NCI-H510A (cell line): ENCODE measurements around the gene GDPD5.
"Not testable (repeated sequence)": the region's sequence is repeated elsewhere in the genome, so short reads cannot be mapped to it uniquely, and the experiment has no call there.

Experiments
- DNase-seq: peaks from one replicate; lab custom pipeline; 2025; lab: John Stamatoyannopoulos, UW

The GDPD5 gene

DNA sequence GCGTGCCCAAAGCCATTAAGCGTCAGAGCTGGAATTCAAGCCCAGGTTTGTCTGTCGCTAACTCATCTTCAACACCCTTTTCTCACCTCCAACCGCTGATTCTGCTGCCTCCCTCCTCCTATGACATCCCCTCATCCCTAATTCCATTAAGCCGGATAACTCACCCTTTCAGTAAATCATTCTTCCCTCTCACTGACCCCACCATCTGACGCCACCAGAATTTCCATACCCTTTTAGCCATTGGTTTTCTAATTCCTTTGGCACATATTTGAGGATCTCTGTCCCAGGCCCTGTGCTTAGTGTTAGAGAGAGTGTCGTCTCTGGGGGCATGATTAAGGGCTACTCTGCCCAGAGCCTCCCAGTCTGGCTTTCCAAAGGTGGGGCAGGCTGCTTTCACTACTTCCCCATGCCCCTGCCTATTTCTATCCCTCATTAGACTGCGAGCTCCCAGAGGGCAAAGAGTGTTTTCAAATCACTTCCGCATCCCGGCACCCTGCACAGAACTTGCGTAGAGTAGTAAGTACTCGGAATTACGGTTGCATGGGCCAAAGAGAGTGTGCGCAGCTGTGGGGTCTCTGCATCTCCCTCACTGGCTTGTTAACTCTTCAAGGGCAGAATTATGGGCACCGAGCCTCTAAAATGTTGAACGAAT is 96.6 kb downstream of the GDPD5 start:
- DNase-seq = no peak

DNA sequence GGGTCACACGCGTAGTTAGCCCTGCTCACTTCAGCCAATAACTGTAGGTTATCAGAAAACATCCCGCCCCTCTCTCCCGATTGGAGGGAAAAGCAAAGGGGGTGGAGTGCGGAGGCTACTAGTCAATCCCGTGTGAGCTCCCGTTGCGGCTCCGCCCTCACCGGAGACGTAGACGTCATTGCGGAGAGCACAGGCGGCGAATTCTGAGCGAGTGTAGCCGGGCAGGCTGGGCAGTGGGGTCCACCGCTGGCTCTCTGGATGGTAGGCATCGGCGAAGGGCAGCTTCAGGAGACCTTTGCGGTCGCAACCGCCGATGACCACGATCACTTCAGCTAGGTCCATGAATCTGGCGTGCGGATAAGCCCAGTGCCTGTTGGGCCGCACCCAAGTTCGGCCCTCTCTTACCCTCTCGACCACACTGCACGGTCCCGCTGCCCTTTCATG is 97.4 kb downstream of the GDPD5 start:
- no peak for DNase-seq

DNA sequence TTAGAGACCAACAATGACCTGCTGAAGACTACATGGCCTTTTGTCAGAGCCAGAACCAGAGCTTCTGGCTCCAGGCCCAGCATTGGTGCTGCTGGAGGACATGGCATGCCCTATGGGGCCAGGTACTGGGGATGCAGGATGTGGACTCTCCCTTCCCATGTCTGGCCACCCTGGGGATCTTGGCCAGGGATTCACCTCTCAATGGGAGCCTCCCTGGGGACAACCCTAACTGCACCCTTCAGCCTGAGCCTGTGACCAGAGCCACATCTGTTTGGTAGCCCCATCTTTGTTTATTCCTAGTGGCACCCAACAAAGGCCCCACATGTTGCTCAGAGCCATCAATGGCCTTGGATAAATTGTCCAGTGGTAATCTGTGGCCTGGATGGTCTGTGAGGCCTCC is 98.6 kb downstream of the GDPD5 start:
- DNase-seq = no peak

DNA sequence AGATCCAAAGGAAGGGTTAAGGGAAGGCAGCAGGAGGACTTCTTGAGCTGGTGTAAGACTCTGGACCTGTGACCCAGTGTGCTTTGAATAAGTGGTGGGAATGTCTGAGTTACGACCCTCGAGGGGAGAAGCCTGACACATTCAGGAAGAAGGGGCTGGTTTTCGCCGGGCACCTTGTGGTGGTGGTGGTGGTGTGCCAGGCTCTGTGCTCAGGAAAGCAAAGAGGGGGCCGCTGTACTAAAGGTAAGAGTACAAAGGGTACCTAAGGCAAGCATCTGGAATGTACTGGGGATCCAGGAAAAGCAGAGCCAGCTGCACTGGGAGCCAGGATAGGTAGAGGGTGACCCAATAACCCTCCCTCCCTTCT is 99.0 kb downstream of the GDPD5 start:
- no peak for DNase-seq

DNA sequence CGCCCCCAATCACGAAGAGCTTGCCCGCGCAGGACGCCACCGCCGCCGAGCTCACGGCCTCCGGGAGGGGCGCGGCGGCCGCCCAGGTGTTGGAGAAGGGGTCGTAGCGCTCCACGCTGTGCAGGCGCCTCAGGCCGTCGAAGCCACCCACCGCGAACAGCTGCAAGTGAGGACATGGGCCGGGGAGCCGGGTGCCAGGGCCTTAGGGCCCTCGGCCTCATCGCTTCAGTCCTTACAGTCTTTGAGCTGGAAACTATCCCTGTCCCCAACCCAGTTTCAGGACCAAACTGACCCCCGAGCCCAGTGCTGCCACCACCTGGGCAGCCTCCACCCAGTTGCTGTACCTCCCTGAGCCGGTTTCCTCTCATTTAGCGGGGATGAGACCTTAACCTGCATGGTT is 100.3 kb downstream of the GDPD5 start:
- DNase-seq = no peak

DNA sequence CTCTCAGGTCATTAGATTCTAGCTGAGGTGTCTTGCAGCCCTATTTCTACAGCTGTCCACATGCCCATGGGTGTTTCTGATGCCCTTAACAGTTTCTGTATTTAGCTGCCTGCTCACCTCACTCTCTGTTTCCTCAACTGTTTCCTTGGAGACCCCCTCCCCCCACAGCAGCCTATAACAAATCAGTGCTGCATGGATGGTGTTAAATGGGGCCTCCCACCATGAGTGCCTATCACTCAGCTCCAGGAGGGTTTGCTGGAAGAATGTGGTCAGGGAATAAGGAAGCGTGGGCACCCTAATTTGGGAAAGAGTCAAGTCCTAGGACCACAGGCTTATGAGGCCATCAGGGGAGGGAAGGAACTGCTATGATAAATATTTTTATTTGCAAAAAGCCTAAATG is 101.3 kb downstream of the GDPD5 start:
- DNase-seq = no peak

DNA sequence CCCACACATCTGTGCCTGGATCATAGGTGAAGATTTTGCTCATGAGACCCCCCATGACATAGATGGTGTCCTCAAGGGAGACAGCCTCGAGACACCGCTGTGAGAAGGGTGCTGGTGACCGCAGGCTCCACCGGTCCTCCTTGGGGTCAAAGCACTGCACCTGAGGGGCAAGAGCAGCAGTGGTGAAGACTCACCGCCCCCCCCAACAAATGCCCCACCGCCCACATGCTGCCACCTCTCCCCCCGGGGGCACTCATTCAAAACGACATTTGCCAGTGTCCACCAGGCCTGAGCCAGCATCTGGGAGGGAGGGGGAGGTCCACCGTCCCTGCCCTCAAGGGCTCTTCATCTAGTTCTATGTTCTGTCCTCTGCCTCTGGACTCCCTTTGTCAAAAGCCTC is 102.0 kb downstream of the GDPD5 start:
- no peak for DNase-seq

DNA sequence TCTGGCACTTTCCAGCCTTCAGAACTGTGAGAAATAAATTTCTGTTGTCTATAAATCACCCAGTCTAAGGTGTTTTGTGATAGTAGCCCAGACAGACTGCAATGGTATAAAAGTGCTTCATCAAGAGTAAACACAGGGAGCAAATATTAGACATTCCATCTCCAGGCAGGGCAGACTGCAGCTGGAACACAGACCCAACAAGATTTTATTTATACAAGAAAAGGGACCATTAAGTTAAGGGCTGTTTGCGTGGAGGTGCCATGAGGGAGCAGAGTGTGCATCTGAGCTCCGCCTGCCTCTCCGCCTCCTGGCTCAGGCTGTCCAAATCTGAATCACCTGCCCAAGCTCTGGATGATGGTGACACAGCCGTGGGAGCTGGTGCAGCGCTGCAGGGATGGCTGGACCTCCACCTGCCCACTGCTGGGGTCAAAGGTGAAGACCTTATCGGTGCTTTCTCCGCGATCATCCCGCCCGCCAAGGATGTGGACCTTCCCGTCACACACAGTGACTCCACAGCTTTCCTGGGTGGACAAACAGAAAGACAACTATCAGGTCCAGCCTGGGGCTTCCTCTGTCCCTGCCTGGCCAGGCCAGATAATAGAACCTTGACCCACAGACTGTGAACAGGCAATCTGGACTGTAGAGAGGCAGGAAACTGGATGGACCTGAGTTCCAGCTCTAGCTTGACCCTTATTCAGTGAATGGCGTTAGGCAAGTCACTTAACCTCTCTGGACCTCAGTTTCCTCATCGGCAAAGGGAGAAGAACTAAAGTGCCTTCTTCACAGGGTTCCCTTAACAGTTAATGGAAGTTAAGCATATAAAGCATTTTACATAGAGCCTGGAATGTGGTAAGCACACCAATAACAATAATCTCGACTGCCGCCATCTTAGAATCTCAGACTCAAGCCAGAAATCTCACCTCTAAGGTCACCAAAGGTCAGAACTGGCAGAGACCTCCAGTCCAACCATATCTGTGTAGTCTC is 103.2 kb downstream of the GDPD5 start:
- DNase-seq = peak; percentile 68

DNA sequence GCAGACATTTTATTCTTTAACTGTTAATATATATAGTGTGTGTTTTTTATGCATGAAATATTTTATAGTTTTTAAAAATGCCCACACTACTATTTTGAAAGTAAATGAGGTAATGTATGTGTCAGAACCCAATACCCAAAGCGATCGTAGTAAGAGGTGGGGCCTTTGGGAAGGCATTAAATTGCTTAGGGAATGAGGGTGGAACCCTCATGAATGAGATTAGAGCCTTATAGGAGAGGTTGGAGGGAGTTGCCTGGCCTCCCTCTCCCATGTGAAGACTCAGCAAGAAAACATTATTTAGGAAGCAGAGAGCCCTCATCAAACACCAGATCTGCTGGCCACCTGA is 103.9 kb downstream of the GDPD5 start:
- DNase-seq = no peak

DNA sequence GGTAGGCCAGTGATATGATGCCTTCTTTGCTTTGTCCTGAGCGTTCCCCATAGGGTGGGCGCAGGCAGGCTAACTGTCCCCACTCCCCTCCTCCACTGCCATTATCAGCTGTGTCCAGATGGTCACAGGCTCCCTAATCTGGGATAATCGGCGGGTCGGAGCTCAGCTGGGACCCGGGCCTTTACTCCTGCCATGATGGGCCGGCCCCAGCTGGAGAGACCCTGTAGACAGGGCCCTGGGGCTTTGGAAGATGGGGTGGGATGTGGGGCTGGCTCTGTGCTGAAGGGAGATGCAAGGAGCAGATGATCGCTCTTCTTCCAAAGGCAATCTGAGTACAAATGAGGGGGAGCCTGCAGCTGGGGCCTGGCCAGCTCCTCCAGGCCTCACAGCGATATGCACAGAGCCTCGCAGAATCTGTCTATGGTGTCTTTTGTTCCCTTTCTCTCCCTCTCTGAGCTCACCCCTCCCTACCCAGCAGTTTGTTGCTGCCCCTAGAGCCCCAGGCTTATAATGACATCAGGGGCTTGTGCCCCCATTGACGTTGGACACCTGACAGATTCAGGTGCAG is 104.6 kb downstream of the GDPD5 start:
- no peak for DNase-seq

DNA sequence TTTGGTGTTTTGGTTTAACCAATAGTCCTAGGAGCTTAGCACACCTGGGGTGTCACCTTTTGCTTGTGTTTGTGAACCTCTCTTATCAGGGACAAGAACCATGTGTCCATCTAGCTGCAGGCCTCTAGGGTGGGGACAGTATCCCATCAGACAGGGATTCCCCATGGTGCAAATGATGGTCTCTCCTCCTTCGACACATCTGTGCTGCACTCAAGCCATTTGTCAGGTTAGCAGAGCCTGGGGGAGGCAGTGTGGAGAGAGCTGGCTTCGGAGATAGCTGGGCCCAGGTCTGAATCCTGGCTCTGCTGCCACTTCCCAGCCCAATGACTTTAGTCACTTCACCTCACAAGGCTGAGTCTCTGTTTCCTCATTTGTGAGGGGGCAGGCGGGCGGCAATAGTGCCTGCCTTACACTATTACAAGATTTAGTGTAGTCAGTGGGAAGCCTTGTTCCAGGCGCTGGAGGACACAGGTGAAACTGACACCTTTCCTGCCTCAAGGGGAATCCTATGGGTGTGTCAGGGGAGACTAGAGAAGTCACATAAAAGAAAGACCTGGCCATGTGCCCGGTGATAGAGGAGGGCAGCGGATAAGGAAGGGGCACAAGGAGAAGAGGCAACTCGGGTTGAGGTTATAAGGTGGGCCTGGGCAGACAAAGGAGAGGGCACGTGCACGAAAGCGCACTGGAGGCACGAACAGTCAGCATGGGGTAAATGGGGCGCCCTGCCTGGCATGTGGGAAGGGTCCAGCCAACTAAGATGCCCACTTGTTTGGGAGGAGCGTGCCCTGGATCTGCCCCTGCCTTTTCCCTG is 105.3 kb downstream of the GDPD5 start:
- DNase-seq = no peak

DNA sequence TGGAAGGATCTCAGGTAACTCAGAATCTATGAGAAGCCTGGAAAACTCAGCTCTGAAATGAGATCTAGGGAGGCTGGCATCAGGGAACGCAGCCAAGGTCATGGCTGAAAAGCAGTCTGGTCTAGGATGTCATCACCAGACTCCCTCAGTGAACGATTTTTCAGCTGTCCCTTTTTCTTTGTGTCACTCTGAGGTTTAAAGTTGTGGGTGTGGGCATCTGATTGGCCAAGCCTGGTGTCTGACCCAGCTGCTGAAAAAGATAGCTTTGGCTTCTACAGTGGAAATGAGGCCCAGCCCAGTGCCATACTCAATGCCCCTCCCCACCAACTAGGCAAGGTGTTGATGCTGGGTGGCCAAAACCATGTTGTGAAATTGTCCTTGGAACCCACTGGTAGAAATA is 111.9 kb downstream of the GDPD5 start:
- DNase-seq = no peak

DNA sequence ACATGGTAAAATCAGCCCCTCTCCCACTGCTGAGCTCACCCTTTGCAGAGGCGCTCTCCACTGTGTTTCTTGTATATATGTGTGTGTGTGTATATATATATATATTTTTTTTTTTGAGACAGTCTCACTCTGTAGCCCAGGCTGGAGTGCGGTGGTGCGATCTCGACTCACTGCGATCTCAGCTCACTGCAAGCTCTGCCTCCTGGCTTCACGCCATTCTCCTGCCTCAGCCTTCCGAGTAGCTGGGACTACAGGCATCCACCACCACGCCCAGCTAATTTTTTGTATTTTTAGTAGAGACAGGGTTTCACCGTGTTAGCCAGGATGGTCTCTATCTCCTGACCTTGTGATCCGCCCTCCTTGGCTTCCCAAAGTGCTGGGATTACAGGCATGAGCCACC is 112.6 kb downstream of the GDPD5 start:
- not testable (repeated sequence) for DNase-seq

DNA sequence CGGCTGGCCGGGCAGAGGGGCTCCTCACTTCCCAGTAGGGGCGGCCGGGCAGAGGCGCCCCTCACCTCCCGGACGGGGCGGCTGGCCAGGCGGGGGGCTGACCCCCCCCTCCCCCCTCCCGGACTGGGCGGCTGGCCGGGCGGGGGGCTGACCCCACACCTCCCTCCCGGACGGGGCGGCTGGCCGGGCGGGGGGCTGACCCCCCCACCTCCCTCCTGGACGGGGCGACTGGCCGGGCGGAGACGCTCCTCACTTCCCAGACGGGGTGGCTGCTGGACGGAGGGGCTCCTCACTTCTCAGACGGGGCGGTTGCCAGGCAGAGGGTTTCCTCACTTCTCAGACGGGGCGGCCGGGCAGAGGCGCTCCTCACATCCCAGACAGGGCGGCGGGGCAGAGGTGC is 115.8 kb downstream of the GDPD5 start:
- DNase-seq = not testable (repeated sequence)

DNA sequence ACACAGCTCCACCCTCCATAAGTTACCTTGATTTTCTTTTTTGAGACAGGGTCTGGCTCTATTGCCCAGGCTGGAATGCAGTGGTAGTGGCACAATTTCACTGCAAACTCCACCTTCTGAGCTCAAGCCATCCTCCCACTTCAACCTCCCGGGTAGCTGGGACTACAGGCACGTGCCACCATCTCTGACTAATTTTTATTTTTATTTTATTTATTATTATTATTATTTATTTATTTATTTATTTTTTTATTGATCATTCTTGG is 116.9 kb downstream of the GDPD5 start:
- DNase-seq = no peak

DNA sequence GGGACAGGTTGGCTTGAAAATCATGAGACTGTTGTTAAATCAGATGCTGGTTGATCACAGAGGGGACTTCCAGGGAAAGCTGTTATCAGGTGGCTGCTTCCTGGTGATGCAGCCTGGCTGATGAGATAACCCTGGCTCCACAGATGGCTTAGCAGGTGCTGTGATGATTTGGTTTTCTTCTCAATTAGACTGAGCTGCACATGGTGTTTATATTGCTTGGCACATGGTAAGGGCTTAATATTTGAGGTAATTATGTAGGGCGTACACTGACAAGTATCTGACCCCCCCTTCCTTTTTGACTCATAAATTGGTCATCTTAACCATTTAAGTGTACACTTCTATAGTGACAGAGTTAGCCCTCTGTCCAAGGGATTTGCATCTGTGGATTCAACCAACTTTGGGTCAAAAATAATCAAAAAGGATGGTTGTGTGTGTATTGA is 119.4 kb downstream of the GDPD5 start:
- no peak for DNase-seq

DNA sequence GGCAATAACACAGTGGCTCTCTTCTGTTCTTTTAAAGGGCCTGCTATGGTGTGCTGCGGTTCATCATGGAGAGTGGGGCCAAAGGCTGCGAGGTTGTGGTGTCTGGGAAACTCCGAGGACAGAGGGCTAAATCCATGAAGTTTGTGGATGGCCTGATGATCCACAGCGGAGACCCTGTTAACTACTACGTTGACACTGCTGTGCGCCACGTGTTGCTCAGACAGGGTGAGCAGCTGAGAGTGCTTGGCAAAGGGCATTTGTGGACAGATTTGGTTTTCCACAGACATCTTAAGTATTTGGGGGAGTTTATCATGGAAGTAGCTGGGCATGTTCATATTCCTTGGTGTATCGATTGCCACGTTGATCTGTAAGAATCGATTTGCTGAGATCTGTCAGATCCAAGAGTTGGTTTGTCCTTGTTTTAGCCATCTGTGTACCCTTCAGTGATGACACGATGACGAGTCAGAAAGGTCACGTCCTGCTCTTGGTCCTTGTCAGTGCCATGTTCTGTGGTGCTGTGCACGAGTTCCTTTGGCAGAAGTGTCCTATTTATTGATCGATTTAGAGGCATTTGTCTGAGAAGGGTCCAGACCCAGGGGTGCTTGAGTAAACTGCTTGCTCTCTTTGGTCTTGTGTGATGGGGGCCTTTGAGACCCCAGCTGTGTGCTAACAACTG is 121.6 kb downstream of the GDPD5 start:
- no peak for DNase-seq

DNA sequence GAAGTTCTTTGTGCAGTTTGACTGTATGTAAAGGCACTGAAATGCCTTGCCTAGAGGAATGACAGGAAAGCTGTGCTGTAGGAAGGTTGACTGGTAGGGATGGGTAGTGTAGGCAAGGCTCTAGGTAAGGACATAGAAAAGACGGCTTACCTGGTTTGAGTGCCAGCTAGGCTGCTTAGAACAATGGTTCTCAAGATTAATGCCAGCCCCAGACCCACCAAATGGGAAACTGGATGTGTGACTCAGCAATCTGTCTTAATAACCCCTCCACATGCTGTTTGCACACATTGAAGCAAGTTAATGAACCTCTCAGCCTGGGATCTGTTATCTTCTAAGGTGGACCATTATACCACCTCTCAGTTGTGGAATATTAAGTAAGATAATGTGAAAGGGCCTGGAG is 122.7 kb downstream of the GDPD5 start:
- DNase-seq = no peak

DNA sequence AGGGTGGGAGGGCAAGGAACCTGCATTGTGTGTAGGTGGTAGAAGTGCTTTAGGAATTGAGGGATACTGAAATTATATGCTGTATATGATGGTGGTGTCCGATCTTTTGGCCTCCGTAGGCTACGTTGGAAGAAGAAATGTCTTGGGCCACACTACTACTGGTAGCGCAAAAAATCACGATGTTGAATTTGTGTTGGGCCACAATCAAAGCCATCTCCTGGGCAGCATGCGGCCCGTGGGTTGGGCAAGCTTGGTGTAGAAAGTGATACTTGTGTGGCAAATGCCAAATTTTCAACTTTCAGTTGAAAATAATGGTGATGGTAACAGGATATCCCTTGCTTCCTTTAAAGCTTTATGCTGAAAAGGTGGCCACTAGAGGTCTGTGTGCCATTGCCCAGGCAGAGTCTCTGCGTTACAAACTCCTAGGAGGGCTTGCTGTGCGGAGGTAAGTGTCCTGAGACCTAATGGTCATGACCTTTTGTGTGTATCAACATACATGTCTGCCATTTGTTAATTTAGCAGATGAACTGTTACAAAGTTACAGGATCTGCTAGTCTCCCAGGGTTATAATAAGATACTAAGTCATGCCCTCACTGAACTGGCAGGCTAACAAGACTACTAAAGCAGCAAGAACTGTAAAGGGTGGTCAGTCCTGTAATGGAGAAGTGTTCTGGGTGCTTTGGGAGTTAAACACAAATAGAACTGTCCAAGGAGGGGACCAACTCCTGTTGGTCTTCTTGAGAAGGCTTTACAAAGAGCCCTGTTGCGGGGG is 123.6 kb downstream of the GDPD5 start:
- DNase-seq = no peak

DNA sequence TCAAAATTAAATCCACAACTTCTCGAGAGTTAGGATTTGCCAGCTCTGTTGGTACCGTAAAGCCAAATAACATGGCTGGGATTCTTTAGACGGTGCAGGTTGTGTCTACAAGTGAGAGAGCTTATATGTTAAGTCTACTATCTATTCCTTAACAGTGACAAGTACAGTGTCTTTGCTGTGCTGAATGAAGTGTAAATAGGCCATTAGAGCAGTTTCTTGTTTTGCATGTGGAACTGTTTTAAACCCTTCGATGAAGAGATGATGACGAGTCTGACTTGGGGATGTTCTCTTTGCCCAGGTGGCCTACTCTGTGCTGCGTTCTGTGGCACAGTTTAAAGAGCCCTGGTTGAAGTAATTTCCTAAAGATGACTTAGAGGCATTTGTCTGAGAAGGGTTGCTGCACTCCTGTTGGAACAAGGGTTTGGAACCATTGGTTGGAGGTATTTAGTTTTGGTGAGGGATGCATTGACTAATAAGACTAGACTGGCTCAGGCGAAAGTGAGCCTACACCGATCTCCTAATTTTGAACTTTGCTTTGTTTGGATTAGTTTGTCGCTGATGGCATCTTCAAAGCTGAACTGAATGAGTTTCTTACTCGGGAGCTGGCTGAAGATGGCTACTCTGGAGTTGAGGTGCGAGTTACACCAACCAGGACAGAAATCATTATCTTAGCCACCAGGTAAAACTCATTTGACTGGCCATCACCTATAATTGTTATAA is 125.4 kb downstream of the GDPD5 start:
- no peak for DNase-seq
